Colonic mucosa (tissue), 4 donors: ENCODE measurements around the gene YJEFN3. TPM values are rescaled to one million over a fixed set of nuclear protein-coding genes. Genes with fewer than 3 reads are reported as not detected.
A peak's percentile ranks its signal among the peaks of the same experiment; 100 is the strongest.

Experiments used
- DNase-seq: peaks from one replicate; pipeline ENCODE4 v3.0.0-alpha.2; 2020
- H3K27ac ChIP-seq: fragments of 200-600 bp; one replicate; pipeline ENCODE4 v1.8.0; 2021
- H3K27me3 ChIP-seq: fragments of 200-600 bp; one replicate; pipeline ENCODE4 v1.8.0; 2021
- H3K36me3 ChIP-seq: fragments of 200-600 bp; one replicate; pipeline ENCODE4 v1.8.0; 2021
- H3K4me1 ChIP-seq: fragments of 200-600 bp; one replicate; pipeline ENCODE4 v1.8.0; 2021; ENCODE audit warnings: mild to moderate bottlenecking
- H3K4me3 ChIP-seq: fragments of 200-600 bp; one replicate; pipeline ENCODE4 v1.8.0; 2021
- H3K9ac ChIP-seq, 2 donors: one replicate each; pipeline ENCODE4 v1.7.0; 2013; ENCODE audit warnings: control low read depth in 2 of 2, low read depth in 2 of 2, low read length in 2 of 2
- H3K9me3 ChIP-seq: fragments of 200-600 bp; one replicate; pipeline ENCODE4 v1.8.0; 2021
- CTCF ChIP-seq: fragments of 200-600 bp; IDR thresholded peaks from one replicate; pipeline ENCODE4 v1.8.0; 2022; ENCODE audit warnings: antibody characterized with exemption, mild to moderate bottlenecking
- intact Hi-C: fragments of 100-400 bp; cut with DNase I; formaldehyde crosslinking; loops from one replicate; pipeline ENCODE4 v1.14.1; 2022
- total RNA-seq, 2 donors: library from RNA; stranded (reverse); fragmentation: NEBNext Ultra II Directional in 1 of 2; extraction: Animal tissue kit (Norgen Biotek cat#: 25700) in 1 of 2; gene quantifications; one replicate each; pipeline ENCODE4 v1.2.1, GENCODE V29; 2021
- donor health status: healthy.
- donor health status: DM: no; HTN: no; CAD: no.
- donor health status: DM: no; HTN: no; CAD: no.

Gene YJEFN3
- total RNA-seq, 2 donors from 2014 or later: 1.9 to 17.3 TPM

GRCh38 chr19:19529783-19530422 lies 1.2 kb downstream of the YJEFN3 start:
- Histone ChIP-seq H3K27ac (no peak overlapping the region), H3K9ac (no peak overlapping the region), H3K9me3 (no peaks in the 10 kb centered on the region), H3K4me3 (no peak overlapping the region), H3K4me1 (no peaks in the 10 kb centered on the region), H3K27me3 (no peaks in the 10 kb centered on the region), H3K36me3 (no peaks in the 10 kb centered on the region)
- TF ChIP-seq CTCF: no peak
- intact Hi-C loops: loop anchor here (5.0 kb wide), 1 partner anchor 427 kb away; no protein-coding TSS in a partner anchor
- DNase-seq: no peak

GRCh38 chr19:19530423-19530804 lies 1.7 kb downstream of the YJEFN3 start:
- intact Hi-C loops: loop anchor here (5.0 kb wide), 1 partner anchor 427 kb away; no protein-coding TSS in a partner anchor
- Histone ChIP-seq H3K4me1 (no peaks in the 10 kb centered on the region), H3K27ac (no peak overlapping the region), H3K4me3 (no peak overlapping the region), H3K36me3 (no peaks in the 10 kb centered on the region), H3K9ac (no peak overlapping the region), H3K9me3 (no peaks in the 10 kb centered on the region), H3K27me3 (no peaks in the 10 kb centered on the region)
- DNase-seq: no peak
- TF ChIP-seq CTCF: no peak

GRCh38 chr19:19530889-19531288 lies 2.2 kb downstream of the YJEFN3 start:
- no peak for DNase-seq
- Histone ChIP-seq H3K9ac (no peak overlapping the region), H3K36me3 (no peaks in the 10 kb centered on the region), H3K27ac (no peak overlapping the region), H3K9me3 (no peaks in the 10 kb centered on the region), H3K4me1 (no peaks in the 10 kb centered on the region), H3K4me3 (no peak overlapping the region), H3K27me3 (no peaks in the 10 kb centered on the region)
- TF ChIP-seq CTCF: no peak
- intact Hi-C loops: loop anchor here (5.0 kb wide), 1 partner anchor 426 kb away; no protein-coding TSS in a partner anchor

- no peaks in the 10 kb centered on the region for H3K36me3 ChIP-seq
- H3K9me3 ChIP-seq: no peaks in the 10 kb centered on the region
- peak; percentile 95 for TF ChIP-seq CTCF
- DNase-seq: peak; percentile 85
- peaks cover under 1% of the 10 kb centered on the region for H3K27me3 ChIP-seq
- H3K9ac ChIP-seq: peak overlapping the region in 1 of 2 donors; percentile 16
- H3K4me1 ChIP-seq: no peaks in the 10 kb centered on the region
- no peak overlapping the region for H3K27ac ChIP-seq
- no peak overlapping the region for H3K4me3 ChIP-seq
- intact Hi-C loops: loop anchor here (2.0 to 5.0 kb wide), 2 partner anchors 113 to 425 kb away; no protein-coding TSS in a partner anchor
Measured at GRCh38 chr19:19531951-19532805, 3.5 kb downstream of the YJEFN3 start.

GRCh38 chr19:19532806-19533701 lies 4.3 kb downstream of the YJEFN3 start:
- no peak for DNase-seq
- no peaks in the 10 kb centered on the region for H3K36me3 ChIP-seq
- no peaks in the 10 kb centered on the region for H3K9me3 ChIP-seq
- H3K9ac ChIP-seq: no peak overlapping the region
- intact Hi-C loops: loop anchor here (2.0 to 5.0 kb wide), 2 partner anchors 112 to 424 kb away; no protein-coding TSS in a partner anchor
- no peak overlapping the region for H3K4me3 ChIP-seq
- H3K4me1 ChIP-seq: peaks cover under 1% of the 10 kb centered on the region
- no peak for TF ChIP-seq CTCF
- no peak overlapping the region for H3K27ac ChIP-seq
- peaks cover 9% of the 10 kb centered on the region for H3K27me3 ChIP-seq
